GM19099 (cell line): Measurements from ENCODE around the gene LRMDA.
A peak's percentile ranks its signal among the peaks of the same experiment; 100 is the strongest.

ENCODE experiments used
- POLR2A ChIP-seq: IDR thresholded peaks from 3 replicates; pipeline ENCODE4 v1.6.1; 2011; ENCODE audit warnings: low read depth; ENCODE audit not compliant: insufficient read length; ENCODE audit errors: extremely low read depth

LRMDA gene

GRCh38 chr10:75592791-75593643 is 161.6 kb downstream of the LRMDA start:
- TF ChIP-seq POLR2A, result no peak

- no peak for TF ChIP-seq POLR2A
Measured at GRCh38 chr10:75593692-75594556, 162.5 kb downstream of the LRMDA start.

GRCh38 chr10:75596930-75597620 is 165.7 kb downstream of the LRMDA start:
- no peak for TF ChIP-seq POLR2A

- TF ChIP-seq POLR2A, result no peak
Measured at GRCh38 chr10:75597773-75598440, 166.5 kb downstream of the LRMDA start.

GRCh38 chr10:75598998-75599397 is 167.6 kb downstream of the LRMDA start:
- no peak for TF ChIP-seq POLR2A

- TF ChIP-seq POLR2A, result no peak
Measured at GRCh38 chr10:75599875-75600648, 168.6 kb downstream of the LRMDA start.

- no peak for TF ChIP-seq POLR2A
Measured at GRCh38 chr10:75600833-75601232, 169.4 kb downstream of the LRMDA start.

- no peak for TF ChIP-seq POLR2A
Measured at GRCh38 chr10:75602341-75602740, 170.9 kb downstream of the LRMDA start.

- no peak for TF ChIP-seq POLR2A
Measured at GRCh38 chr10:75605096-75605495, 173.7 kb downstream of the LRMDA start.

GRCh38 chr10:75606203-75606779 is 174.9 kb downstream of the LRMDA start:
- no peak for TF ChIP-seq POLR2A

- TF ChIP-seq POLR2A, result no peak
Measured at GRCh38 chr10:75607576-75607975, 176.2 kb downstream of the LRMDA start.

GRCh38 chr10:75610183-75610582 is 178.8 kb downstream of the LRMDA start:
- no peak for TF ChIP-seq POLR2A

GRCh38 chr10:75611172-75611992 is 180.0 kb downstream of the LRMDA start:
- TF ChIP-seq POLR2A, result peak; percentile 37

GRCh38 chr10:75611993-75612372 is 180.6 kb downstream of the LRMDA start:
- TF ChIP-seq POLR2A, result no peak
